Osteoblast (primary cell): ENCODE data around the gene COL4A2. TPM values are rescaled to one million over a fixed set of nuclear protein-coding genes. Genes with fewer than 3 reads are reported as not detected.

Experiments used
- DNase-seq: peaks from one replicate; pipeline ENCODE4 v3.0.0; 2011; ENCODE audit warnings: low spot score, mixed read lengths; ENCODE audit not compliant: insufficient read length; ENCODE audit errors: missing footprints
- H2AFZ ChIP-seq: 2 replicates; pipeline ENCODE4 v1.6.0; 2011; ENCODE audit warnings: mild to moderate bottlenecking, low read length
- H3K27ac ChIP-seq: 2 replicates; pipeline ENCODE4 v1.5.1; 2011; ENCODE audit warnings: mild to moderate bottlenecking, low read depth, low read length, moderate library complexity
- H3K27me3 ChIP-seq: 2 replicates; pipeline ENCODE4 v1.6.0; 2012; ENCODE audit warnings: mild to moderate bottlenecking, control low read depth, inconsistent platforms, low read length, moderate library complexity; ENCODE audit not compliant: insufficient read depth
- H3K36me3 ChIP-seq: 2 replicates; pipeline ENCODE4 v1.5.1; 2011; ENCODE audit warnings: mild to moderate bottlenecking, low read length, control low read depth, moderate library complexity; ENCODE audit not compliant: insufficient read depth
- H3K4me1 ChIP-seq: 2 replicates; pipeline ENCODE4 v1.5.1; 2011; ENCODE audit warnings: mild to moderate bottlenecking, low read length, control low read depth, moderate library complexity; ENCODE audit not compliant: insufficient read depth
- H3K4me2 ChIP-seq: 2 replicates; pipeline ENCODE4 v1.6.0; 2011; ENCODE audit warnings: mild to moderate bottlenecking, low read length; ENCODE audit not compliant: insufficient read depth
- H3K4me3 ChIP-seq: fragments of 200-600 bp; sonication (generic); 3 replicates; pipeline ENCODE4 v1.5.1; 2012; ENCODE audit warnings: mild to moderate bottlenecking, low read length, inconsistent platforms; ENCODE audit not compliant: insufficient read depth
- H3K79me2 ChIP-seq: 2 replicates; pipeline ENCODE4 v1.6.0; 2012; ENCODE audit warnings: mild to moderate bottlenecking, low read length, control low read depth, inconsistent platforms; ENCODE audit not compliant: insufficient read depth
- H3K9me3 ChIP-seq: 2 replicates; pipeline ENCODE4 v1.5.1; 2011; ENCODE audit warnings: low read depth, low read length, control low read depth
- H4K20me1 ChIP-seq: 2 replicates; pipeline ENCODE4 v1.6.0; 2012; ENCODE audit warnings: mild to moderate bottlenecking, low read length, control low read depth; ENCODE audit not compliant: insufficient read depth
- total RNA-seq: library from RNA; depleted of rRNA; stranded (reverse); fragments of >200 nt; gene quantifications from 2 replicates; pipeline ENCODE4 v1.2.3, GENCODE V29; 2012
- TF ChIP-seq, protein P1 (sequence below): IDR thresholded peaks from 2 replicates; pipeline ENCODE4 v1.5.1; 2011; ENCODE audit warnings: mild to moderate bottlenecking, low read depth, low read length, moderate library complexity; ENCODE audit errors: extremely low read depth

Gene COL4A2
- total RNA-seq, 1 donor: 267 TPM

DNA sequence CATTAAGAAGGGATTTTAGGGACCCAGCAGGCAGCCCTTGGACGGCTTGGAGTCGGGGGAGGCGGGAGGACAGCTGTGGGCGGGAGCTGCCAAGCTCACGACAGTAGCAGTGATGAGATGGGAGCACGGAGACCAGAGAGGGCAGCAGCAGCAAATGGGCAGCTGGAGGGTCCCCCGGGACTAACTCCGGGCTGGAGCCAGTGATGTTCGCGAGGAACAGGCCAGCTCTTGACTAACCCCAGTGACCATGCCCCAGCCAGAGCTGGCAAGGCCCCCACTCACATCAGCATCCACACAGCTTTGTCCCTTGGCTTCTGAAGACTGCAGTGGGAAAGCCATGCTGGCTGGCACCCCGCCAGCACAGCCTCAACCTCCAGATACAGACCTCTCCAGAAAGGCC is 172.6 kb downstream of the COL4A2 start:
- DNase-seq: no peak
- no peak overlapping the region for H3K27ac ChIP-seq
- H3K4me1 ChIP-seq: no peaks in the 10 kb centered on the region
- TF ChIP-seq, protein P1, sequence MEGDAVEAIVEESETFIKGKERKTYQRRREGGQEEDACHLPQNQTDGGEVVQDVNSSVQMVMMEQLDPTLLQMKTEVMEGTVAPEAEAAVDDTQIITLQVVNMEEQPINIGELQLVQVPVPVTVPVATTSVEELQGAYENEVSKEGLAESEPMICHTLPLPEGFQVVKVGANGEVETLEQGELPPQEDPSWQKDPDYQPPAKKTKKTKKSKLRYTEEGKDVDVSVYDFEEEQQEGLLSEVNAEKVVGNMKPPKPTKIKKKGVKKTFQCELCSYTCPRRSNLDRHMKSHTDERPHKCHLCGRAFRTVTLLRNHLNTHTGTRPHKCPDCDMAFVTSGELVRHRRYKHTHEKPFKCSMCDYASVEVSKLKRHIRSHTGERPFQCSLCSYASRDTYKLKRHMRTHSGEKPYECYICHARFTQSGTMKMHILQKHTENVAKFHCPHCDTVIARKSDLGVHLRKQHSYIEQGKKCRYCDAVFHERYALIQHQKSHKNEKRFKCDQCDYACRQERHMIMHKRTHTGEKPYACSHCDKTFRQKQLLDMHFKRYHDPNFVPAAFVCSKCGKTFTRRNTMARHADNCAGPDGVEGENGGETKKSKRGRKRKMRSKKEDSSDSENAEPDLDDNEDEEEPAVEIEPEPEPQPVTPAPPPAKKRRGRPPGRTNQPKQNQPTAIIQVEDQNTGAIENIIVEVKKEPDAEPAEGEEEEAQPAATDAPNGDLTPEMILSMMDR: no peak
- peaks cover 5% of the 10 kb centered on the region for H4K20me1 ChIP-seq
- H3K79me2 ChIP-seq: no peaks in the 10 kb centered on the region
- no peak overlapping the region for H3K4me3 ChIP-seq
- no peaks in the 10 kb centered on the region for H3K27me3 ChIP-seq
- peaks cover 91% of the 10 kb centered on the region for H3K36me3 ChIP-seq
- no peaks in the 10 kb centered on the region for H3K9me3 ChIP-seq
- H2AFZ ChIP-seq: no peak overlapping the region
- no peak overlapping the region for H3K4me2 ChIP-seq

DNA sequence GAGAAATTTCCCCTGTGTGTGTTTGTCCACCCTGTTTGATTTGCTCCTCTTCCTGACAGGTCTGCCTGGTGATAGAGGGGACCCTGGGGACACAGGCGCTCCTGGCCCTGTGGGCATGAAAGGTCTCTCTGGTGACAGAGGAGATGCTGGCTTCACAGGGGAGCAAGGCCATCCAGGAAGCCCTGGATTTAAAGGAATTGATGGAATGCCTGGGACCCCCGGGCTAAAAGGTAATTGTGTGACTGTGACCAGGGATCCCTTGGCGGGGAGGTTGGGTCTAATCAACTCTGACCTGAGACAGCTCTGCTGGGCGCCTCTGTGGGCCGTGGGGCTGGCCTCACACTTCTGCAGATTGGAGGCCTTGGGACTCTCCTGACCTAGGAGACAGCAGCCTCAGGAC is 173.1 kb downstream of the COL4A2 start:
- no peaks in the 10 kb centered on the region for H3K4me1 ChIP-seq
- no peak for DNase-seq
- no peaks in the 10 kb centered on the region for H3K27me3 ChIP-seq
- no peak overlapping the region for H3K4me3 ChIP-seq
- H4K20me1 ChIP-seq: no peaks in the 10 kb centered on the region
- no peaks in the 10 kb centered on the region for H3K79me2 ChIP-seq
- no peak overlapping the region for H2AFZ ChIP-seq
- TF ChIP-seq, protein P1: no peak
- no peak overlapping the region for H3K27ac ChIP-seq
- no peaks in the 10 kb centered on the region for H3K9me3 ChIP-seq
- no peak overlapping the region for H3K4me2 ChIP-seq
- peaks cover 88% of the 10 kb centered on the region for H3K36me3 ChIP-seq

DNA sequence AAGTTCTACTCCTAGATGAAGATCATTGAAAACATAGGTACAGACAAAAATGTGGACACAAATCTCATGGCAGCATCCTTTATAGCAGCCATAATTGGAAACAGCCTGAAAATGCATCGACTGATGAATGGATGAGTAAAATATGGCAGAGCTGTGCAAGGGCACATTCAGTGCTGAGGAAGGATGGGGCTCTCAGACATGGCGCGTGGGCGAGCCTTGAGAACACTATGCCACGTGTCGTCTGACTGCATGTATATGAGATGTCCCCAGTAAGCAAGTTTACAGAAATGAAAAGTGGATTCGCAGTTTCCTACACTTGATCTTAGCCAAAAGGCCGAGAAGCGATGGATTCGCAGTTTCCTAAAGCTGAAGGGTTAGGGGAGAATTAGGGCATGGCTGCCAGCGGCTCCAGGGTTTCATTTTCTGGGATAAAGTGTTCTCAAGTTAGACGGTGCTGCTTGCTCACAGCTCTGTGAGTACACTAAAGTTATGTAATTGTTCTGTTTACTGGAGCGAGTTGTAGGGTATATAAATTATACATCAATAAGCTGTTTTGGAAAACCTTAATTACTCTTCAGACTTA is 176.4 kb downstream of the COL4A2 start:
- DNase-seq: no peak
- Histone ChIP-seq H3K36me3 (peaks cover 82% of the 10 kb centered on the region), H2AFZ (no peak overlapping the region), H3K9me3 (no peaks in the 10 kb centered on the region), H4K20me1 (no peaks in the 10 kb centered on the region), H3K27ac (no peak overlapping the region), H3K4me3 (no peak overlapping the region), H3K79me2 (no peaks in the 10 kb centered on the region), H3K4me1 (no peaks in the 10 kb centered on the region), H3K4me2 (no peak overlapping the region), H3K27me3 (no peaks in the 10 kb centered on the region)
- TF ChIP-seq, protein P1: no peak

DNA sequence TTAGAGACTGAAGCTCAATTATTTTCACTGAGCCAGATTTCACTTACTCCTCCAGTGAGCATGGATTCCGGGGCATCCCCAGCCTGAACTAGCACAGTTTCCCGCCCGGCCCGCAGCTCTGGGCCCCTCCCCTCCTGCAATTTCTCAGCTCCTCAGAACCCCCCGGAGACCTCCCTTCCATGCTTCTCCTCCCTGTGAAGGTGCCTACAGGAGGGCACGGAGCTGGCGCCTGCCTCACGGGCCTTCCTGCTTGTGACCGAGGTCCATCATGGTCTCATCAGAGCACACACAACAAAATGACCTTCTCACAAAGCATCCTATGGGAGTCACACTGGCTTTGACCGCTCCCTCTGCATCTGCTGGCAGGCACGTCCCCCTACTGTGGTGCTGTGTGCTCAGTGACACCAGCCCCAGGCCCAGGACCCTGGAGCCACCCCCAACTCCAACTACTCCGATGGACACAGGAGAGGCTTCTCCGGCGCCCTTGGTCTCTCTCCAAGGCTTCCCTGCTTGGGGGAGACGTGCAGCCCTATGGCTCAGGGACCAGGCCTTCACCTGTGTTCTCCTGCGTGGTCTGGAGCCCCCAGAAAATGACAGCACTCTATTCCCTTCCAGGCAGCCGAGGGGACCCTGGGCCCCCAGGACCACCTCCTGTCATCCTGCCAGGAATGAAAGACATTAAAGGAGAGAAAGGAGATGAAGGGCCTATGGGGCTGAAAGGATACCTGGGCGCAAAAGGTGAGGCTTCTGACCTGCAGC is 177.4 kb downstream of the COL4A2 start:
- Histone ChIP-seq H3K36me3 (peaks cover 83% of the 10 kb centered on the region), H4K20me1 (no peaks in the 10 kb centered on the region)
- TF ChIP-seq, protein P1: no peak

More for the DNA sequence above, 177.4 kb downstream of the COL4A2 start:
- Histone ChIP-seq H3K27me3 (no peaks in the 10 kb centered on the region), H3K4me2 (no peak overlapping the region), H2AFZ (no peak overlapping the region), H3K9me3 (no peaks in the 10 kb centered on the region), H3K4me3 (no peak overlapping the region), H3K27ac (no peak overlapping the region), H3K79me2 (no peaks in the 10 kb centered on the region), H3K4me1 (no peaks in the 10 kb centered on the region)
- no peak for DNase-seq
